ENCODE data around the gene RBP3.

RBP3 gene

DNA sequence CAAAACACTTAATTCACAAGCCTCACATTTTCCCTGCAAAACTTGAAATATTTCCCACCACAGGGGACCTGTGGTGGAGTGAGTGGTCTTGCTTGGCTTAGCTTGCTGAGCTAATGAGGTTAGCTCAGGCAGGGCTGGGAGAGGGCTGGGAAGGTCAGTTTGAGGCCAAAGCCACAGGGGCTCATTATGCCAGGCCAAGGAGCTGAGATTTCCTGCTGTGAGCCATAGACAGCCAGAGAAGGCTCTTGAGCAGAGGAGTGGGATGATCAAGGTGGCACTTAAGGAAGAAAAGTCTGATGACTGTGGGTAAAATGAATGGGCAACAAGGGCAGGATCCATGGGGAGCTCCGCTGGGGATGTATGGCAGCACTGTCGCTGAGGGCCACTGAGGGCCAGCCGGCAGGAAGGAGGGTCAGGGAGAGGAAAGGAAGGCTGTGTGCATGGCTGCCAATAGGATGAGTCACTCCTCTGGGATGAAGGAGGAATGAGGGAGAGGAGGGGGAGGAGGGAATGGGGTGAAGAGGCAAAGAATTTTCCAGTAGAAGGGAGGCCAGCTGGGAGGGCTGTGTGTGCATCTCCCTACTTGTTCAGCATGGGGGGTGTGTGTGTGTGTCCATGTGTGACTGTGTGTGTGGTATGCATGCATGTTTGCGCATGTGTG is 54.6 kb downstream of the RBP3 start:
- DNase-seq = no peak

DNA sequence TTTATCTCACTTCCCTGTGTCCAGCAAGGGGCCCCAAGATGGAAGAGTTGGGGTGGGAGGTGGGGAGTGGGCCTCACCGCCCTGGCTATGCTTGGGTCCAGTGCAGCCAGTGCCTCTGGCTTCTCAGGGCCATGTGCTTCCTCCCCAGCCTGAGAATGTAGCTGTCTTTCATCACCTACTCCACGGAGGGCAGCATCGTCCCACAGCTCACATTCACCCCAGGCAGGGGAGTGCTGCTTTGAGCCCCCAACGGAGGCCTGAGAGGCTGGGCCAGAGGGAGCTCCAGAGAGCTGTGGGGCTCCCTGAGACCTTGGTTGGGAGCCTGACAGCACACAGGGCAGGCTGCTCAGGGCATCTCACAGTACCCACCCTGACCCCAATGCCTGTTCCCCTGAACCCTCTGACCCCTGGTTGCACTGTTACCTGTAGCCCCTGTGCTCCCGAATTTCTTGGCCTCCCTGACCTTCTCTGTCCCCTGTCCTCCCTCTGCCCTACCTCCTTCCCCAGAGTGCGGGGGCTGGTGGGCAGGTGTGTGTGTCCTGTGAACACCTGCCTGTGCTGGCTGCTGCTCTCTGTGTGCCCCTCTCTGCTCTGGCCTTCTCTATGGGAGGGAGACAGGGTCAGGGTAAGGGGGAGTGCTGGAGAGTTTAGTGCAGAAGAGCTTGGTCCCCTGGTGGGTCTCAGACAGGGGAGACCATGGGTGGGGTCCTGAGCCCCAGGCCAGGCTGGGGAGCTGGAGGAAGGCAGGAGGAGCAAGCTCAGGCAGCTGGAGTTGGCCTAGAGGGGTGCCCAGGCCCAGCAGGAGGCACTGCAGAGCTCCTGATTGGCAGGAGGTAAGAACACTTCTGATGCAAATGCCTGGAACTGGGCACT is 55.5 kb downstream of the RBP3 start:
- no peak for DNase-seq

DNA sequence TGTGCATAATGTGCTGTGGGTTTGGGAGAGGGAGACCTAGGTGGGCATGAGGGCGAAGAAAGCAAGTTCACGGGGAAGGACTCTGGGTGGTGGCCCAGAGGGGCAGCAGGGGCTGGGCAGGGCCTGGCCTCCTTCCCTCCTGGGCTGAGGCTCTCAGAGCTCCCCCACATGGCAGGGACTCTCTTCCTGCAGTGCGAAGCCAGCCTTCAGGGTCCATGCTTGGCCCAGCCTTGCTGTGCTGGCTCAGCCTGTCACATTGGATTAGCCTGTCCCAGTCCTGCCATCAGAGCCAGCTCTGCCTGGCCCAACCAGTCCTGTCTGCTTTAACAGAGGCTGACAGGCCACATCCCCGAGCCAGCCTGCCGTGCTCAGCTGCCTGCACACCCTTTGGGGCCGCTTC is 56.3 kb downstream of the RBP3 start:
- DNase-seq = no peak

DNA sequence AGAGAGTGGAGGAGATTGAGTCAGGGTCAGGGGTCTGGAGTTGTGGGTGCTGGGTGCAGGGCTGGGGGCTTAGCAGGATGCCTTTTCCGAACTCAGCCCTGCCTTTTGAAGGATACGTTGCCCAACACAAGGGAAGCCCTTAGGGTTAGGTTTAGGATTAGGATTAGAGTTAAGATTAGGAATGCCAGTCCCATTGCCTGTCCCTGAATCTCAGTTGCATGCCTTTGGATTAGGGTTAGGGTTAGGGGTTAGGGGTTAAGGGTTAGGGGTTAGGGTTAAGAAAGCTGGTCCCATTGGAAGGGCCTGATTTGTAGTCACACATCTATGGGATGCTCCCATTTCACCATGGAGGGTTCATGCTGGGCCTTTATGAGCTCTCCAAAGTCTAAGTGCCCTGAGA is 56.8 kb downstream of the RBP3 start:
- no peak for DNase-seq

DNA sequence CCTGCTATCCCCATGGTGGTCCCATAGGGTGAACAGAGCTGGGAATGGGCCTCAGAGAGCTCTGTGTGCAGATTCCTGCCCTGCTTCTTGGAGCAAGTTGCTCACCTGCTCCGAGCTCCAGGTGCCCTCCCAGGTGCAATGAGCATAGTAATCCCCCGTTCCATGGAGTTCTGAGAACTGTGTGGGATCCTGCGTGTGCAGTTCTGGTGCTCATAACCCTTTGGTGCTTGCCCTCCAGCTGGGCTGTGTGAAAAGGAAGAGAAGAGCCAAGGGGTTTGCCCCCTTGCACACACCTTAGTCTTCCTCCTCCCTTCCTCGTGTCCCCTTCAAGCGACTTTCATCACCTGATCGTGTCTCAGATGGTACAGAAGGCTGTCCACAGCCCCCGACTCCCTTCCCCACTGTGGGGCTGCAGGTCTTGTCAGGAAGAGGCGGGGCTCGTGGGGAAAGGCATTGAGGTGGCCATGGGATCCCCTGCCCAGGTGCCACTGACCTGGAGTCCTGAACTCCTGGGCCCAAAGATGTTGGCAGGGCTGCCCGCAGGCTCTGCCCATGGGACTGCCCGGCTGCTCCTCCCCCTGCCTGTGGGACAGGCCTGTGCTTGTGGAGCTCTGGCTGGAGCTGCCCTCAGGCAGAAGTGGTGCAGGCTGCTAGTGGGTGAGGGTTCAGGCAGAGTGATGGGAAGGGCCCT is 57.8 kb downstream of the RBP3 start:
- no peak for DNase-seq

DNA sequence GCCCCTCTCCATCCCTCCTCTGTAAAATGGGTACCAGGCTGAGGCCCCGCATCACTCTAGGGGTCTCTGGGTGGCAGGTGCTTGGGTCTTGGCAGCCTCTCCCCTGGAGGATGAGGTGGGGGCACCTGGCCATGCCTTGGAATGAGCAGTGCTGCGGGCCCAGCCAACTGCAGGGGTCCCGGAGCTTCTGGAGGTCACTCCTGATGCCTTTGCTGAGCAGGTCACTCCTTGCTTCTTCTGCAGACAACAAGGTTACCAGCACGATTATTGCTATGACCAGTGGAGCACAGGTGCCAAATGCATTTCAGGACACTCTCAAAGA is 58.3 kb downstream of the RBP3 start:
- DNase-seq = no peak

DNA sequence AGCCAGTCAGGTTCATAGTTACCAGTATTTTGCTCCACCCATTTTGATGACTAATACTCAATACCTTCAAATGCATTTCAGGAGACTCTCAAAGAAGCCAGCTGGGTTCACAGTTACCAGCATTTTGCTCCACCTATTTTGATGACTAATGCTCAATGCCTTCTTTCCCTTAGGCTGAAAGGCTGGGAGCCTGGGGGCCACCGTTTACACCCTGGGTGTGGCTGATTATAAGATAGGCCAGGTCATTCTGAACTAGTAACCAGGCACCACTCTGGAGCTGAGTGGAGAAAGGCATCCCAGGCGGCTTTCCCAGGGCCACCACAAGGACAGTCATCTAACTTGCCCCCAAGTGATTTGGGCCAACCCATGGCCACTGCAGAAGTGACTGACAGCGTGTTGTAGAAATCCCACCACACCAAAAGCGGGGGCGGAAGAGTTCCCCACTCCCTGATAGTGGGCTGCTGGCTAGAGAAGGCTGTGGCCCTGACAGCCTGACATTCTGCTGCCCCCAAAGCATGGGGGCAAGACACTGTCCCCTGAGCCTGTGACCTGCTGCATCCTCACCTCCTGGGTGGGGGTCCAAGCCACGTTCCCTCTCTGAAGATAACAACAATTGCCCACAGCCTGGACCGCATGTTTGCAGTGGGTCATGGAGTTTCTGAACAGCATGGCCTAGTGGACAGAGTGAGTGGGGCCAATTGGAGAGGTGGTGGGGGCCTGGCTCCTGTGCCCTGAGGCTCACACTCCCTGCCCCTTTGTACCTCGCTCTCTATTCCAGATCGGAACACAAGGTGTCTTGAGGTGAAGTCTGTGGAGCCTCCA is 58.9 kb downstream of the RBP3 start:
- no peak for DNase-seq
